ELF-1 (cell line): ENCODE results near the gene ABITRAM.
"Not testable (repeated sequence)": the region's sequence is repeated elsewhere in the genome, so short reads cannot be mapped to it uniquely, and the experiment has no call there.

Experiments used
- DNase-seq: peaks from one replicate; pipeline ENCODE4 v3.0.0-alpha.2; 2016; ENCODE audit warnings: low read depth, low spot score

Gene ABITRAM, protein sequence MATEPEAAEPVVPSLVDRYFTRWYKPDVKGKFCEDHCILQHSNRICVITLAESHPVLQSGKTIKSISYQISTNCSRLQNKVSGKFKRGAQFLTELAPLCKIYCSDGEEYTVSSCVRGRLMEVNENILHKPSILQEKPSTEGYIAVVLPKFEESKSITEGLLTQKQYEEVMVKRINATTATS

DNA sequence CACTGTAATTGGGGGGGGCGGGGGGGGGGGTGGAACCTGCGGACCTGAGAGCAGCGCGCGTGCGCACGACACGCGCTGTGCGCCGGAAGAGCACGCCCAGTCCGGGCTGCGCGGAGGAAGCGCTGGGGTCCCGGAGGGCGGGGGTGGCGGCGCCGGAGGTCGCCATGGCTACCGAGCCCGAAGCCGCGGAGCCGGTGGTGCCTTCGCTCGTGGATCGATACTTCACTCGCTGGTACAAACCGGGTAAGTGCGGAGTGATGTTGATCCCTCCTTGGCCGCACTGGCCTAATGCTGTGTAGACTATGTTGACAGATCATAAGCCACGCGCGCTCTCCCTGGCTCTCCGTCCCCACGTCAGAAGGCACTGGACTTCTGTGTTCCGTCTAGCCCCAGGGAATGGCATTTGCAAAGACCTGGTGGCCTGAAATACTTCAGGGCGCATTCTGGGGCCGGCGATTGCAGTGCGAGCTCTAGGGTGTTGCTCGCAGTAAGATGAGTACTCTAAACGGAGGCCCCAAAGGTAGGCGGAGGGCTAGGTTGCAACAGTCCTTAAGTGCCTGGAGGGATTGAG is at the start of gene ABITRAM:
ABITRAM (plus strand) TSS at position 78 of the 571 bp plus-strand sequence; CDS start at position 165, 87 bp downstream.
- DNase-seq, result peak; percentile 88

DNA sequence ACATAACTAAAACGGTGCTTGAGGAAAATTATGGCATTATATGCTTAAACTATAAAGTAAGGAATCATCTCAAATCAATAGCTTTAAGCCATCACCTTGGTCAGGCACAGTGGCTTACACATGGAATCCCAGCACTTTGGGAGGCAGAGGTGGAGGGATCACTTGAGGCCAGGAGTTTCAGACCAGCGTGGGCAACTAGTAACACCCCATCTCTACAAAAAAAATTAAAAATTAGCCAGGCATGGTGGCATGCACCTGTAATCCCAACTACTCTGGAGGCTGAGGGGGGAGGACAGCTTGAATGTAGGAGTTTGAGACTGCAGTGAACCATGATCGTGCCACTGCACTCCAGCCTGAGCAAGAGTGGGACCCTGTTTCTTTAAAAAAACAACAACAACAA is 49.5 kb upstream of the ABITRAM start:
- DNase-seq, result no peak

DNA sequence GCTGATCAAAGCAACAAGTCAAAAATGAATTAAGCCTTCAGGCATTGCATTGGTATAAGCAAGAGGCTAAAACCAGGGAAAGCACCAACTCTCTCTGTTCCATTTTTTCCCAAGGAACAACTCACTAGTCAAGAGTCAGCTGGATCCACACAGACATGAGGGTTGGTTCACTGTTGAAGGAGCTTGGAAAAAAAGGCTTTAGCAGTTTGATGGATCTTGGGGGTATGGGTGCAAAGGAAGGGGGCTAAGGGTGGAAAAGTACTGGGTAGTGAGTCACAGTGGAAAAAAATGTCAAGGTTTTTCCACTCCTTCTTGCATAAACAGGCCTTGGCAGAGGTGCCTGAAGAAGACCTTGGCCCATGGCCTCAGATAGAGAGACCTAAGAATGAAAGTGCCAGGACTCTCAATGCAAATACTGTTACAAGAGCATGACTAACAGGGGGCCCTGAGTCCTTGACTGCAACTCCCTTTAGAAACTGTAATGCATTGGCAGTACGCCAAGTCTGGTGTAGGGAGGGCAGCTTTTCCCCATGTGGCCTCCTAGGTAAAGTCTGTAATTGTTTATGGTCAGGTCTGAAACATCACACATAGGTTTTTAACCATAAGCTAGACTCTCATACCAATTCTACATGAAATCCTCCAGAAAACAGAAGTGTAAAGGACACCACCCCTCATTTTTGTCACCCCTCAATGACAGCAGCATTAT is 48.4 kb upstream of the ABITRAM start:
- DNase-seq, result no peak

DNA sequence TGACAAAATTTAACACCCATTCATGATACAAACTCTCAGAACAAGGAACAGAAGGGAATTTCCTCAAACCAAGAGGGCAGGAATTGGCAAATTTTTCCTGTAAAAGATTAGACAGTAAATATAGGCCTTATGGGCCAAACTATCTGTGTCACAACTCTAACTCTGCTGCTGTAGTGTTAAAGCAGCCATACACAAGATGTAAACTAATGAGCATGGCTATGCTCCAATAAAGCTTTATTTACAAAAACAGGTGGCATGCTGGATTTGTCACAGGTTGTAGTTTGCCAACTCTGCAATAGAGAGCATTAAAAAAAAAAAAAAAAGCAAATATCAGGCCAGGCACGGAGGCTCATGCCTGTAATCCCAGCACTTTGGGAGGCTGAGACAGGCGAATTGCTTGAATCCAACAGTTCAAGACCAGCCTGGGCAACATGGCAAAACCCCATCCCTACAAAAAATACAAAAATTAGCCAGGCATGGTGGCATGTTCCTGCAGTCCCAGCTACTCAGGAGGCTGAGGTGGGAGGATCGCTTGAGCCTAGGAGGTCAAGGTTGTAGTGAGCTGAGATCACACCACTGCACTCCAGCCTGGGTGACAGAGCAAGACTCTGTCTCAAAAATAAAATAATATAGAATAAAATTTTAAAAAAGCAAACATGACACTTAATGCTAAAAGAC is 47.5 kb upstream of the ABITRAM start:
- DNase-seq, result not testable (repeated sequence)

DNA sequence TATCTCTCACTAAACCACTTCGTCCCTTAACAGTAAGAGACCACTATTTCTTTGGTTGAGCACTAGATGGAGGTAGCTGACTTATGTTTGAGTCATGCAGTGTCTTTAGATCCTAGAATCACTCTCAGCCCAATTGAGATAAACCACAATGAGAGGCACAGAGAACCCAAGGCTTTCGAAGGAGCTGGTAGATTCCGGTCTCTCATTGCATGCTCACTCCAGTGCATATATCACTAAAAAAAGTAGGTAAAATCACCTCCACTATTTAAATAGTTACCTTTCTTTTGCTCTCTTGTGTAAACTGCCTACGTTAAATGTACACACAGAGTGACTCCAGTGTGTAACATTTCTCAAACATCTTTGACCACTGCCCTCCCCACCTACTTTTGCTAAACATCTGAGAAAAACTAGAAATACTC is 44.5 kb upstream of the ABITRAM start:
- no peak for DNase-seq

DNA sequence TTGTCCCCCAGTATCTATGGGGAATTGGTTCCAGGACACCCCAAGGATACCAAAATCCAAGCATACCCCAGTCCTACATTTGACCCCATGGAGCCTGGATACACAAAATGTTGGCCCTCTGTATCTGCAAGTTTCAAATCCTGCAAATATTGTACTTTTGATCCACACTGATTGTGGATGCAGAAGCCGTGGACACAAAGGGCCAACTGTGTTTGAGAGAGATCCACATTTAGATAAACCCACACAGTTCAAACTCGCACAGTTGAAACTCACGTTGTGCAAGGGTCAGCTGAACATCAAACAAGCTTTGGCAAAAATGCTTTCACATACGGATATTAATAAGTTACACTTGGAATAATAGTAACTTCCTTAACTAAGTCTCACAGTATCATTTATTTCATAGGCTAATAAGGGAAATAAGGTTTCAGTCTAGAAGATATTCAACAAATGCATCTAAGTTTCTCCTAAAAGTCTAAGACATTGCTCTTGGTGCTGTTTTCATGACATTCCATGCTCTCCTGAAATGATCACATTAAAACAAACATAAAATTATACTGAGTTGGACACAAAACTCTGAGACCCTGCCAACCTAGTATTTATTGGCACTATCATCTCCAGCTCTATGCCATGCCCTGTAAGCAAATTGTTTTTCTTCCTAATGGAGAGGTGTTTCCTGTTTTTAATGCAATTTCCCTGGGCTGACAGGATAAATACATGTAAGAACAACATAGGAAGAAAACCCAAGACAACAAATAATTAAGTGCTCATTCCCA is 39.8 kb upstream of the ABITRAM start:
- DNase-seq, result no peak

DNA sequence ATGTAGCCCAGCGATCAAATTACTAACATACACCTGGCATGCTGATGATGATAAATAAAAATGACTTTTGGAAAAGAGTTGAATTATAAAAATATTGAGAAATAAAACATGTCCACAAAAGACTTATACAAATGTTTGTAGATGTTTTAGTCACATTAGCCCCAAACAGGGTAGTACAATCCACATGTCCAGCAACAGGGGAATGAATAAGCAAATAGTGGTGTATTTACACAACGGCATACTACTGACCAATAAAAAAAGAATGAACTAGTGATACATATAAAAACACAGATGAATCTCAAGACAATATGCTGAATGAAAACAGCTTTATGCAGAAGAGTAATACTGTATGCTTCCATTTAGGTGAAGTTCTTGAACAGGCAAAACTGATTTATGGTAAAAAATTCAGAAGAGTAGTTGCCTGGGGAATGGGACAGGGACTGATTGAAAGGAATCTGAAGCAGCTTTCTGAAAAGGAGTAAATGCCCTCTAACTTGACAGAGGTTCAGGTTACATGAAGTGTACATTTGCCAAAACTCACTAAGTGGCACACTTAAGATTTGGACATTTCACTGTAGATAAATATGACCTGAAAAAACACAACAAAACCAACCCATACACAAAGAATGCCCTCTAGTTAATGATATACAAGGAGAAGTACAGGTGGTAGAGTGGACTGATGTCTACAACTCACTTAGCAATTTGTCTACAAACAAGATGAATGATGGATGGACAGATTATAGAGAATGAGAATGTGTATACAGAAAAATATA is 36.7 kb upstream of the ABITRAM start:
- no peak for DNase-seq

DNA sequence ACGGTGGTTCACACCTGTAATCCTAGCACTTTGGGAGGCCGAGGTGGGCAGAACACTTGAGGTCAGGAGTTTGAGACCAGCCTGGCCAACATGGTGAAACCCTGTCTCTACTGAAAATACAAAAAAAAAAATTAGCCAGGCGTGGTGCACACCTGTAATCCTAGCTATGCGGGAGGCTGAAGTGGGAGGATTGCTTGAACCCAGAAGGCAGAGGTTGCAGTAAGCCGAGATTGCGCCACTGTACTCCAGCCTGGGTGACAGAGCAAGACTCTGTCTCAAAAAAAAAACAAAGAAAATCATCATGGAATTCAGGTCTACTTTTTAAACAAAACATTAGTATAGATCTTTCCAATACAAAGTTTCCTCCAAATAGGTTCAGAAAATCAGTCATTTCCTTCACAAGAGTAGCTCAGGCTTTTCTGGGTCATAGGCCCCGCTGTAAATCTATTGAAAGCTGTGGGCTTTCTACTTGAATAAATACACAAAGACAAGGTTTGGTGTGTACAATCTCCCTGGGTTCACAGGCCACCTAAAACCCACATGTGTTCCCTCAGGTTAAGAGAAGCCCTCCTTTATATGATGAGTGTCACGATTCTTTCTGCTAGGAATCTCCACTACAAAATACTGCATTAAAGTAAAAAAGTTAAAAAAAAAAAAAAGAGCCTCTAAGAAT is 35.0 kb upstream of the ABITRAM start:
- DNase-seq, result not testable (repeated sequence)

DNA sequence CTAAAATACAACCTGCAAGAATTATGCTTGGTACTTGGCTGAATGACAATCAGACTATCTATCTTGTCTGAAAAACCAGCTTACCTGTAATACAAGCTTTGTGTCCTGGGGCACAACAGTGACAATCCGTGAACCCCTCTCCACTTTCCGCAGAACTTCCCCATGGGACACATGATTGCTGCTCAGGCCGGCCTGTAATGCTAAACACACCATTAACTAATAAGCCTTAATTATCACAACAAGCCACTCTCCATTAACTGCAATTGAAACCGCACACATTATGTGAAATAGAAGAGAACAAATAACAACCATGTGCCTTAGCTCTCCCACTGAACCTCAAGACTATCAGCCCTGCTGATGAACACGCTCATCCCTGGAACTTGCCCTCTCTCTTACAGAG is 34.0 kb upstream of the ABITRAM start:
- DNase-seq, result no peak

DNA sequence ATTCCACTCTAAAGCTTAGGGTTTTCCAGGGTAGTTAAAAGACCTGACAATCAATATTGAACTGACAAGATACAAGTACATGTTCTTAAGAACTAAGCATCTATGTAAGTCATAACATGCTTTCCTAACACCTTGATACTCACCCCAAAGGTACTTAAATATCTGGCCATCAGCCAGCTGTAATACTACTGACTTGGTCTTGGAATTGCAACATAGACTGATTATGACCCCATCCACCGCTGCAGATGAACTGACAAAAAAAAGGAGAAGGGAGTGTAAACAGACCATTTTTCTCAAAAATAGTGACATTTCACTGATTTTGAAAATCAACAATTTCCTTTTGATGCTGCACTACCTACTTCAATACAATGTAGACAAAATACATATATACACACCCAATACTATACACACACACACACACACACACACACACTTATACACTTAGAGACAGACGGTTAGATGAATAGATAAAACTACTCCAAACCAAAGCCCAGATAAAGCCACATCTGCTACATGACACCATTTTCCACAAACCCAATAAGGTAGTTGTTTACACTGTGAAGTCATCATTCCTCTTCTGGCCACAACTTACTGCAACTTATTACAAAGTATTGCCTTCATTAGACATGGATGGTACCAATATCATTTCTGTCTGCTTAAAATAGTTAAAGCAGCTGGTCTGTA is 30.6 kb upstream of the ABITRAM start:
- DNase-seq, result no peak

DNA sequence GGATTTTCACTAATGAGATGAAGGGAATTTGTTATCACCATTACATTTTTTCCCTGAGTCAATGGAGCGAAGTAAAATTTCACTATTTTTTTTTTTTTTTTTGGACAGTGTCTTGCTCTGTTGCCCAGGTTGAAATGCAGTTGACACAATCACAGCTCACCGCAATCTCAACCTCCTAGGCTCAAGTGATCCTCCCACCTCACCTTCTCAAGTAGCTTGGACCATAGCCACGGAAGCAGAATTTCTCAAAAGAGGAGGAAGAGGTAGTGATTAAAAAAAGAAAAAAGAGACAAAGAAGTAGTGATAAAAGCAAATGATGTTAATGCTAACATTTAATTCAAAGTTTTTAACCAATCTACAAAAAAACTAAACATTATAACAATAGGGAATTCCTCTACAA is 30.0 kb upstream of the ABITRAM start:
- DNase-seq, result no peak

DNA sequence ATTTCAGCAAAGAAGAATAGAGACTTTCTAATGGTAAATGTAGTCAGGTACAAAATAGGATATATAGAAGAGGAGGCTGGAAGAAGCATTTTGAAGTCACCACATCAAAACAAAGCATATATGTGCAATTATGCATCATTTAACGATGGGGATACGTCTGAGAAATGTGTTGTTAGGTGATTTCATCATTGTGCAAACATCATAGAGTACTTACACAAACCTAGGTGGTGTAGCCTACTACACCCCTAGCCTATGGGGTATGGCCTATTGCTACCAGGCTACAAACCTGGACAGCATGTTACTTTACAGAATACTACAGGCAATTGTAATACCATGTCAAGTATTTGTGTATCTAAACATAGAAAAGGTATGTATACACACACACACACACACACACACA is 28.7 kb upstream of the ABITRAM start:
- no peak for DNase-seq

DNA sequence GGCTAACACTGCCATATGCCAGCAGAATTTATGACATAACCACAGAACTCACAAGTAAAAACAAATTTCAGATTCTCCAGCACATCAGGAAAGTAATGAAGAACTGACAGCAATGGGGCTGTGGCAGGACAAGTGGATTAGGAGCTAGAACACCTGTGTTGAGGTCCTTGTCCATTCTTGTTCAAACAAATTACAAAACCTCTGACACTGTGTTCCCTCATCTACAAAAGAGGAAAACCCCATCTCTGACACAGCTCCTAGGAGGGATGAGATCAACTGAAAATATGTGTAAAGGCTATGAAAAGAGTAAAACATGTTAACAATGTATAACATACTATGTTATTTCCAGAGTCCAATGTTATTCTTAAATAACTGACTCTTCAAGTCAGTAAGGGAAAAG is 23.8 kb upstream of the ABITRAM start:
- no peak for DNase-seq

DNA sequence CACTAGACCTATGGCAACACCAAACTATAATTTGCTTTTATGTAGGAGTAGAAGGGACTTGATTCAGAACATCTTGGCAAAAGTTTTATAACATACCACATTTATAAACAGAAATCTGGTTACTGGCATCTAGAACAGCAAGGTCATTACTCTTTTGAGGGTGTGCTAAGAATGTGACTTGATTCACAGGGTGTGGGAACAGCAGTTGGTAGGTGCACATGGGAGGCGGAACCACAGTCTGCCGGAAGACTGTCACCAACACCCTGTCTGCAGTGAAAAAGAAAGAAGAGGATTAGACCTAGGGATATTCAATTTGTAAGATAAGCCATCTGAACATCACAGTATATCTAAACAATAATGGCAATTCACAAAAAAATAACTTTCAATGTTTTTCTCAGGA is 23.3 kb upstream of the ABITRAM start:
- no peak for DNase-seq

DNA sequence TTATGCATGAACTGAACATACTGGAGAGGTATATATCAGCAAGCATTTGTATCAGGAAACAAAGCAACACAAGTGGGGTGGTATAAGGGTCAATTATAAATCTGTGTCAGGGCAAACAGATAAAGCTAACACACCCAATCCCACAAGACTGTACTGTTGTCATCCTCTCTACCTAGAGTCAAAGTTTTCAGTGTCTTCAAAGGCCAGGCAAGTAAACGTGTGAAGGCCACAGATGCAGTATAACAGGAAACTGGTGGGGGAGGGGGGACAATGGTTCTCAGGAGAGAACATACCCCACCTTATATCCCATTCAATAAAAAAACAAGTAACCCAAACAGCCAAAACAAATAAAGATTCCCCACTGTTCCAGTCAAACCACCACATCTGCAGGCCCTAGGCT is 22.4 kb upstream of the ABITRAM start:
- no peak for DNase-seq

DNA sequence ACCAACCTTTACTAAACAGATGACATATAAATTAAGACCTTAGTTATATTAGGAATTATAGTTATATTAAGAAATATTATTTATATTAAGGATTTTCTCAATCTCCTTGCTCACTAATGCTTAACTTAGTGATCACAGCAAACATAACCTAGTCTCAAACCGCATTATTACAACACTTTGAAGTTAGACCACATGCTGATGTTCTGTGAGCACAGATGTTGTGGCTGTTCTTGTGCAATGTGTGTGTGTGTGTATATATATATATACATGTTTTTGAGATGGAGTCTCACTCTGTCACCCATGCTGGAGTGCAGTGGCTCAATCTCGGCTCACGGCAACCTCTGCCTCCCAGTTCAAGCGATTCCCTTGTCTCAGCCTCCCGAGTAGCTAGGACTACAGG is 20.8 kb upstream of the ABITRAM start:
- no peak for DNase-seq

DNA sequence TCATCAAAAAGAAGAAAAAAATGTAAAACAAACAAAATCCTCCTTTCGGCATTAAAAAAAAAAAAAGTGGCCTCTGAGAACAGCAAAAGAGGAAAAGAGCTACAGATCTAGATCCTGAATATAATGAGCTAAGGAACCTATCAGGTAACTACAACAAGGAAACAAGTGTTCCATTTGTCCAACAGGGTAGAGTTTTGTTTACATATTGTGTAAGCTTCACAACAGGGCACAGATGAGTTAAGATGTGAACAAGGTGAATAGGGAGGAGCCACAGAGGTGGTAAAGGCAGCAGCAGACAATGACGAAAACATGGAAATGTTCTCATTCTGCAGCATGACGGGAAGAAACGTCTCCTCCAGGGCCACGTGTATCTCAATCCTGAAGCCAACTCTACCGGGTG is 14.7 kb upstream of the ABITRAM start:
- DNase-seq, result no peak

DNA sequence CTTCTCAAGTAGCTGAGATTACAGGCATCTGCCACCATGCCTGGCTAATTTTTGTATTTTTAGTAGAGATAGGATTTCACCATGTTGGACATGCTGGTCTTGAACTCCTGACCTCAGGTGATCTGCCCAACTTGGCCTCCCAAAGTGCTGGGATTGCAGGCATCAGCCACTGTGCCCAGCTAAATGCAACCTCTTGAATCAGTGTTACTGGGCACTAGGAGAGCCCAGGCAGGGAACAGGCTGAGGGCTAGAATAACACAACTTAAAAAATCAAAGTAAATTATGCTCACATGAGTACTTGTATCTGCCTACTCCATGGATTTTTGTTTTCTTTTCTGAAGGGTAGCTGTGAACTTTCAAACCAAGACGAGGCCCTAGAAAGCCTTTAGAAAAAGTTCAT is 13.8 kb upstream of the ABITRAM start:
- not testable (repeated sequence) for DNase-seq

DNA sequence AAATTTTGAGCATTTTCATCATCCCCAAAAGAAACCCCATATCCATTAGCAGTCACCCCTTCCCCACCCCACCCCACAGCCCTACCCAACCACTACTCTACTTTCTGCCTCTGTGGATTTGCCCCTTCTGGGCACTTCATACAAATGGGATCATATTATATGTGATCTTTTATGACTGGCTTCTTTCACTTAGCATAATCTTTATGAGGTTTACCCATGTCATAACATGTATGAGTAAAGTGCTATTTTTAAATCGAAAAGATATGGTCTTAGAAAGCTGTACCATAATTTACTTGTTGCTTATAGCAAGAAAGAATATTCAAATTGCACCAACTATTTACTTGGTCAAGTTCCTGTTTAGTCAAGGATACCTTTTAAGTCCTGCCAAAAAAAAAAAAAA is 13.0 kb upstream of the ABITRAM start:
- DNase-seq, result no peak

DNA sequence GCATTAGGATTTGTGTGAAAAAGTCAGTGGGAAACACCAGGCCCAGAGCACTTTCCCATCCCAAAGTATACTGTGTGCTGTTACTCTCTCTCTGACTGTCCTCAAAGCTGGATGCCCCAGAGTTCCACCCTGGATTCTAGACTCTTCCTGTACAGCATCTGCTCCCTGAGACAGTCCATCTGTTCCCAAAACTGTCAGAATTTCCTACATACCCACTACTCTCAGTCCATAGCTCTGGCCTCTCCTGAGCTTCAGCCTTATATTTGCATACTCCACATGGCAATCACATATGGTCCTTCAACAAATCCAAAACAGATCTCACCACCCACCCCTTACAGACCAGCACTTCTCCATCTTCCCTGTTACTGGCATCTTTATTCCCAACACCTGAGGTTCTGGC is 9.7 kb upstream of the ABITRAM start:
- DNase-seq, result no peak
